ENCODE measurements around the gene ZBTB3.
"Not testable (repeated sequence)": the region's sequence is repeated elsewhere in the genome, so short reads cannot be mapped to it uniquely, and the experiment has no call there.

The ZBTB3 gene

DNA sequence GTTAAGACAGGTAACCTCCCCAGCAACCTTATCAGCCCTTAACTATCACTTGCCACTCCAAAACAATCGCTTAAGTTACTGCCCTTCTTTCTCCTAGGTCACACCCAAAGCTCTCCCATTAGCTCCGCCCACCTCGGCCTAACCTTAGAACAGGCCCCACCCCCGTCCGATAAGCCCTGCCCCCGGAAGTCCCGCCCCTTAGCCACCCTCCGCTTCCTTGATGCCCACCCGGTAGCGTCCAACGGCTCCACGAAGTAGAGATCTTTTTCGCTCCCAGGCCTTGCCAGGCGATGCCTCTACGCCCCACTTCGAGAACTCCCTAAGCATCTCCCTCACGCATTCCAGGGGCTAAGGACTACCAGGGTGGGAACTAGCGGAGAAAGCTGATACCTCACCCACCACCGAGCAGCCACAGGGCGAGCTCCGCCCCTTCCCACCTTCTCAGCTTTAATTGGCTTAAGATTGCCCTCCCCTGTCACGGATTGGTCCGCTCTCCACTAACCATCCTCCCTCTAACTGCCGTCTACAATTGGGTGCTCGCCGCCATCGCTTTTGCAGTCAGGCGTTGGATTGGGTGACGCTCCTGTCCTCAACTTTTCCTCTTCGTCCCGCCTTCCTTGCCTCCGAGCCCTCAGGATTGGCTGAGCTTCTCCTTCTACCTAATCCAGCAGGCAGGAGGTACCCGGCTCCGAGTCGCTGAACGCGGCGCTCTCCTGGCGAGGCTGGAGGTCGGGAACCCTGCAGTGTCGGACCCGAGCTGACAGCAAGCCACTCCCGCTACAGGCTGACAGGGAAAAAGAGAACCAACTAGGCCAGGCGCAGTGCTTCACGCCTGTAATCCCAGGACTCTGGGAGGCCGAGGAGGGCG, at the start of gene ZBTB3:
TSS of gene ZBTB3 (minus strand) at position 425 of the 868 bp plus-strand sequence. CDS start 496 bp downstream, outside the sequence.
- DNase-seq (ENCODE audit: low spot score), result peak; percentile 100

DNA sequence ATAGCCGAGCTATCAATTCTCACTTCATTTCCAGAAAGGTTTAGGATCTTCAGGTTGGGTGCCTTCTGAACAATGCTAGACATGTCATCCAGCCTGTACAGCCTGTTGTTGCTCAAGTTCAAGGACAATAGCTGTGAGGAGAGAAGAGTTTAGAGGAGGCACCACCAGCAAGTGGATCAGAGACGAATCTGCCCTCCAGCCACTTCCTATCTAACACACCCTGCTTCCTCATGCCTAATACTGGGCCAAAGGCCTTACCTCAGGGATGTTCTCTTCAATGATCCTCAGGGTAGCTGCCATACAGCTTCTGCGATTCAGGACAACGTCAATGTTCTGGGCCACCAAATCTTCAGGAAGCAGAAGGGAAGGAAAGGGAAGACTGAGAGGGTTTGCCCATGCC, 47.1 kb upstream of the ZBTB3 start:
- no peak for DNase-seq (ENCODE audit: low spot score)

- no peak for DNase-seq (ENCODE audit: low spot score)
These were observed 45.5 kb upstream of the ZBTB3 start for GRCh38 chr11:62799486-62799885.

DNA sequence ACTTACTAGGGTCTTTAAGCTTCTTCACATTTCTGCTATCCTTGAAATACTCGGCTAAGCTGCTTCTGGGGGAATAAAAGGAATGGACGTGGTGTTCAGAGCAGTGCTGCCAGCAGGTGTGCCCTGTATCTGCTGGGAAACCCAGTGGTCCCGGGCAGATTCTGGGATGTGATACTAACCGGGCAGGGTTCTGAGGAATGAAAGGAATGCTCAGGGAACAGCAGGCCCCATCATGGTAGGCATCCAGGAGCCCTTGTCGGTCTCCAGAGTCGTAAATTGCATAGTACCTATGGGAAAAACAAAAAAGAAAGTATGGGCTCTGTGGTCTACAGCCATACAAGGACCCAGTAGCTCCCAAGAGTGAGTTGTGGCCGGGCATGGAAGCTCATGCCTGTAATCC, 42.3 kb upstream of the ZBTB3 start:
- DNase-seq (ENCODE audit: low spot score), result no peak

DNA sequence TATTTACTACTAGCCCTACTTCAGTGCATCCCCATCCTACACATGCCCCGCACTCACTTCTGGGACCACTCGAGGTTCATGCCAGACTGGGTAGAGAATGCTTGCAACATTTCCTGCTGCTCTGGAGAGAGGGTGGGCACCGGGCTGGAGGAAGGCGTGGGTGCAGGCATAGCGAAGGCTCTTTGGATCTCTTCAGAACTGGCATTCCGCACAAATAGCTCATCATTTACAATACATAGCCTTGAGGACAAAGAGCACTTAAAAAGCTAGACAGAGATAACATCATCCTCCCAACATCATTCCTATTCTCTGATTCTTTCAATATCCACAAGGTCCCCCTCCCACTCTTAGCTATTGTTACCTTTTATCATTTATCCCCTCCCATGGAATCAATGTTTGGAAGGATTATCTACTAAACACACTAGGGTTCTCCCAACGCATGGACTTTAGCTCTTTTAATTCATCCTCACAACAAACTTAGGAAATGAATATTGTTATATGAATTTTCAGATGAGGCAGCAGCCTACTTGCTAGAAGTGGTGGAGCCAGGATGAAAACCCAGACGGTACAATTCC, 40.3 kb upstream of the ZBTB3 start:
- no peak for DNase-seq (ENCODE audit: low spot score)

GRCh38 chr11:62792202-62792575, 38.2 kb upstream of the ZBTB3 start:
- peak; percentile 75 for DNase-seq (ENCODE audit: low spot score)

GRCh38 chr11:62791501-62792201, 37.7 kb upstream of the ZBTB3 start, which contains the start of gene TMEM223:
TSS of gene TMEM223 (minus strand) at chr11:62792006. CDS start at chr11:62791994, 12 bp downstream.
- DNase-seq (ENCODE audit: low spot score), result peak; percentile 85

GRCh38 chr11:62789576-62789975, 35.6 kb upstream of the ZBTB3 start:
- no peak for DNase-seq (ENCODE audit: low spot score)

DNA sequence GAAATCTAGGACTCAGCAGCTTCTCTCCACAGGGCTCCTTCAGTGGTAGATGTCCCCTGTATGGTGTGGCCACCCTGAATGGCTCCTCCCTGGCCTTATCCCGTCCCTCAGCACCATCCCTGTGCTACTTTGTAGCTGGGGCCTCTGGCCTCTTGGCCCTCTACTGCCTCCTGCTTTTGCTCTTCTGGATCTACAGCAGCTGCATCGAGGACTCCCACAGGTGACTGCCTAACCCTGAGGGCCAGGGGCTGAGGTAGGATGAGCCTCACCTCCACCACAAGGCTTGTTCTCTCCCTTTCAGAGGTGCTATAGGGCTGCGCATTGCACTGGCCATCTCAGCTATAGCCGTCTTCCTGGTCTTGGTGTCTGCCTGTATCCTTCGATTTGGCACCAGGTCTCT, 35.0 kb upstream of the ZBTB3 start:
- DNase-seq (ENCODE audit: low spot score), result no peak

GRCh38 chr11:62787005-62787759, 33.2 kb upstream of the ZBTB3 start, which contains the start of gene TMEM179B:
TSS of gene TMEM179B (plus strand) at chr11:62787402. CDS start at chr11:62787432, 30 bp downstream.
- peak; percentile 97 for DNase-seq (ENCODE audit: low spot score)

GRCh38 chr11:62786318-62787004, 32.5 kb upstream of the ZBTB3 start:
- DNase-seq (ENCODE audit: low spot score), result peak; percentile 81

DNA sequence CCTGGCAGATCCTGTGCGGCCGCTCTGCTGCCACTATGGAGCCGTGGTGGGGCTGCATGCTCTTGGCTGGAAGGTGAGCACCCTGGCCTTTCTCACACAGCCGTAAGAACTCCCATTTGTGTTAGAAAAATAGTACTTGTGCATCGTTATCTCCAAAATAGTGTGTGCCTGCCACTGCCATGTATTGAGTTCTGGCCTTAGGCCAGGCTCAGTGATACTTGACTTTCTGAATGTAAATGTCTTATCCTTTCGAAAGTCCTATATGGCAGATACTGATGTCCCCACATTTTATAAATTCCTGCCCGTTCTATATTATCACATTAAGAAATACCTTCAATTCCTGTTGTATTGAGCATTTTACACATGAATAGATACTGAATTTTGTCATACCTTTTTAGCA, 28.8 kb upstream of the ZBTB3 start:
- DNase-seq (ENCODE audit: low spot score), result no peak

GRCh38 chr11:62778441-62778840, 24.5 kb upstream of the ZBTB3 start:
- no peak for DNase-seq (ENCODE audit: low spot score)

DNA sequence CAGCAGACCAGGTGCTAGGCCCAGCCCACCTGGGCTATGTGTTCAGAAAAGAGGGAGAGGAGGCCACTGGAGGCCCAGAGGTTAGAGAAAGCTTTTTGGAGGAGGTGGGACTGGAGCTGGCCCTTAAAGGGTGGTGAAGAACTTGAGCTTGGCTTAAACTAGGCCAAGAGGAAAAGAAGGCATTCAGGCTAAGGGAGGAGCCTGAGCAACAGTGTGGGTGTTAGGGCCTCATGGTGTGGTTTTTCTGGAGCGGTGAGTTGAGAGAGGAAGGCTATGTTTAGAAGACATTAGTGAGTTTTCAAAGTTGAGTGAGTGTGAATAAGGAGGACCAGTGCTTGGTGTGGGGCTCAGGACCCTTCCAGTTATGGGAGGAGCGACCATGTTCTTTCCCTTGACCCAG, 23.4 kb upstream of the ZBTB3 start:
- DNase-seq (ENCODE audit: low spot score), result no peak

DNA sequence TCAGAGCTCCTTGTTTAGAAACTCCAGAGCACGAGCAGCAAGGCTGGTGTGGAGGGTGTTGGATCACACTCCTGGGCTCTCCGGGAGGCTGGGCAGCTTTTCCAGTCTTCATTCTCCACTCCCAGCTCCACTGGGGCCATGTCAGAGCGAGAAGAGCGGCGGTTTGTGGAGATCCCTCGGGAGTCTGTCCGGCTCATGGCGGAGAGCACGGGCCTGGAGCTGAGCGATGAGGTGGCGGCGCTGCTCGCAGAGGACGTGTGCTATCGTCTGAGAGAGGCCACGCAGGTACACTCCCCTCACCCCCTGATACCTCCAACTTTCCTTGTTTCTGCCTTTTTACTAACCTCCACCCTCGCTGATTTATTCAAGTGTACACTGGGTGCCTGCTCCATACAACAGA, 21.7 kb upstream of the ZBTB3 start:
- DNase-seq (ENCODE audit: low spot score), result no peak

GRCh38 chr11:62774407-62774806, 20.4 kb upstream of the ZBTB3 start:
- DNase-seq (ENCODE audit: low spot score), result no peak

GRCh38 chr11:62771144-62772021, 17.4 kb upstream of the ZBTB3 start, which contains the start of gene TAF6L:
TSS of gene TAF6L (plus strand) at chr11:62771396. CDS start at chr11:62775784, 4,388 bp downstream.
- DNase-seq (ENCODE audit: low spot score), result peak; percentile 98

GRCh38 chr11:62770778-62771143, 16.8 kb upstream of the ZBTB3 start:
- DNase-seq (ENCODE audit: low spot score), result no peak

DNA sequence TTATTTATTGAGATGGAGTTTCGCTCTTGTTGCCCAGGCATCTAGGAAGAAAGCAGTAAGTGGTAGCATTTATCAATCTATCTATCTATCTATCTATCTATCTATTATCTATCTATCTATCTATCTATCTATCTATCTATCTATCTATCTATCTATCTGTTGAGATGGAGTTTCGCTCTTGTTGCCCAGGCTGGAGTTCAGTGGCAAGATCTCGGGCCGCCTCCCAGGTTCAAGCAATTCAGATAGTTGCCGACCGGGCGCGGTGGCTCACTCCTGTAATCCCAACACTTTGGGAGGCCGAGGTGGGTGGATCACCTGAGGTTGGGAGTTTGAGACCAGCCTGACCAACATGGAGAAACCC, 6.9 kb upstream of the ZBTB3 start:
- DNase-seq (ENCODE audit: low spot score), result not testable (repeated sequence)
